Smooth muscle cell (in vitro differentiated cells): ENCODE data around the gene MBOAT7. TPM values are rescaled to one million over a fixed set of nuclear protein-coding genes. Genes with fewer than 3 reads are reported as not detected.

Experiments
- DNase-seq: peaks from one replicate; lab custom pipeline; 2025; ENCODE audit not compliant: unreplicated experiment; lab: John Stamatoyannopoulos, UW
- H2AFZ ChIP-seq: fragments of 200-600 bp; sonication (generic); 2 replicates; pipeline ENCODE4 v1.6.0; 2016; ENCODE audit warnings: antibody characterized with exemption, low read depth, mild to moderate bottlenecking
- H3F3A ChIP-seq: fragments of 200-600 bp; sonication (generic); 2 replicates; pipeline ENCODE4 v1.6.0; 2017; ENCODE audit warnings: antibody characterized with exemption, low read depth
- H3K27ac ChIP-seq: fragments of 200-600 bp; sonication (generic); 2 replicates; pipeline ENCODE4 v1.5.1; 2016; ENCODE audit warnings: low read depth, mild to moderate bottlenecking
- H3K27me3 ChIP-seq: fragments of 200-600 bp; sonication (generic); 2 replicates; pipeline ENCODE4 v1.6.1; 2016; ENCODE audit warnings: low read depth, mild to moderate bottlenecking
- H3K36me3 ChIP-seq: fragments of 200-600 bp; sonication (generic); 2 replicates; pipeline ENCODE4 v1.5.1; 2016; ENCODE audit warnings: low read depth
- H3K4me1 ChIP-seq: fragments of 200-600 bp; sonication (generic); 2 replicates; pipeline ENCODE4 v1.5.1; 2016; ENCODE audit warnings: low read depth
- H3K4me2 ChIP-seq: fragments of 200-600 bp; sonication (generic); 2 replicates; pipeline ENCODE4 v1.6.0; 2016; ENCODE audit warnings: mild to moderate bottlenecking
- H3K4me3 ChIP-seq: fragments of 200-600 bp; sonication (generic); 2 replicates; pipeline ENCODE4 v1.5.1; 2016; ENCODE audit warnings: mild to moderate bottlenecking
- H3K79me2 ChIP-seq: fragments of 200-600 bp; sonication (generic); 2 replicates; pipeline ENCODE4 v1.6.0; 2016; ENCODE audit warnings: low read depth, mild to moderate bottlenecking
- H3K9ac ChIP-seq: fragments of 200-600 bp; sonication (generic); 2 replicates; pipeline ENCODE4 v1.6.0; 2016; ENCODE audit warnings: low read depth
- H3K9me3 ChIP-seq: fragments of 200-600 bp; sonication (generic); replicated peaks from 2 replicates; pipeline ENCODE4 v1.5.1; 2016; ENCODE audit warnings: low read depth
- H4K20me1 ChIP-seq: fragments of 200-600 bp; sonication (generic); 2 replicates; pipeline ENCODE4 v1.6.0; 2016; ENCODE audit warnings: low read depth
- WGBS: methylation state at CpG from one replicate; pipeline ENCODE4 v1.1.7; 2016; ENCODE audit warnings: low lambda C conversion rate; 5-methylcytosine and 5-hydroxymethylcytosine counted together
- polyA plus RNA-seq: library from polyadenylated mRNA; unstranded; fragments of >200 nt; fragmentation: Nextera tagmentation; extraction: Ambion mirVana; gene quantifications from 2 replicates; pipeline ENCODE4 v1.2.1, GENCODE V29; 2016
- total RNA-seq: library from RNA; depleted of rRNA; stranded (reverse); fragments of >200 nt; gene quantifications from 2 replicates; pipeline ENCODE4 v1.2.3, GENCODE V29; 2014
- TF ChIP-seq, protein P1 (sequence below): fragments of 200-600 bp; sonication (generic); IDR thresholded peaks from 2 replicates; pipeline ENCODE4 v1.5.1; 2017; ENCODE audit warnings: borderline replicate concordance, mild to moderate bottlenecking, antibody characterized with exemption; ENCODE audit not compliant: insufficient read depth, poor library complexity, severe bottlenecking

MBOAT7 gene
- total and polyA plus RNA-seq, 2 experiments from 2014 or later = 106 to 110 TPM

DNA sequence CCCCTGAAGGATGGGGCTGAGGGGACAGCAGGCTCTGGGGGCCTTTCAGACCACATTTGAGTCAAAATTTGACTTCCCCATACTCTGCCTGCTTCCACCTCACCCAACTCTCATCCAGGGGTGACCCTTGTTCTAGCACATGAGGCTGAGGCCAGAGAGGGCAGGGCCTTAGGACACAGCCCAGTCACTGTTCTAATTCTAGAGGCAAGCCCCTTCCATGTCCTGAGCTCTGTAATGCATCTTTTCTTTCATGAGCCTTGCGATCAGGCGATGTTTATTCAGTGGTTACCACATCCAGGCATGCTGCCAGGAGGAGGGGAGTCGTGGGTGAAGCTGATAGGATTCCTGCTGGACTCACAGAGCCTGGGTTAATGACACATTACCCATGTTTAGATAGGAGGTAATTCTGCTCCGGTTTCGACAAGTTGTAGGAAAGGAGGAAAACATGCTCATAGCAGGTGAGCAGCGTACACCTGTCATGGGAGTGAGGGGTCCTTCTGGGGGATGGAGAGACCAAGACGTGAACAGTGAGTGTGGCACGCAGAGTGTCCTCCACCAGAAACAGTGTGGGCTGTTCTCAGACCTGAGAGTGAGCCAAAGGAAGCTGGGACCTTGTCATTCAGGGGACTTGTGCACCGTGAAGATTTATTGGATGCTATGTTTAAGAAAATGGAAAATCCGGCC is 20.6 kb upstream of the MBOAT7 start:
- Histone ChIP-seq H3K79me2 (peaks cover 23% of the 10 kb centered on the region), H3K27me3 (no peaks in the 10 kb centered on the region), H3K4me1 (peaks cover 6% of the 10 kb centered on the region), H3K9ac (peak overlapping the region; percentile 13), H2AFZ (no peak overlapping the region), H3K27ac (peak overlapping the region; percentile 70), H3K4me2 (peak overlapping the region; percentile 49), H3K36me3 (no peaks in the 10 kb centered on the region), H3K4me3 (no peak overlapping the region), H3F3A (peaks cover 56% of the 10 kb centered on the region), H3K9me3 (no peaks in the 10 kb centered on the region), H4K20me1 (peaks cover 90% of the 10 kb centered on the region)
- TF ChIP-seq, protein P1, sequence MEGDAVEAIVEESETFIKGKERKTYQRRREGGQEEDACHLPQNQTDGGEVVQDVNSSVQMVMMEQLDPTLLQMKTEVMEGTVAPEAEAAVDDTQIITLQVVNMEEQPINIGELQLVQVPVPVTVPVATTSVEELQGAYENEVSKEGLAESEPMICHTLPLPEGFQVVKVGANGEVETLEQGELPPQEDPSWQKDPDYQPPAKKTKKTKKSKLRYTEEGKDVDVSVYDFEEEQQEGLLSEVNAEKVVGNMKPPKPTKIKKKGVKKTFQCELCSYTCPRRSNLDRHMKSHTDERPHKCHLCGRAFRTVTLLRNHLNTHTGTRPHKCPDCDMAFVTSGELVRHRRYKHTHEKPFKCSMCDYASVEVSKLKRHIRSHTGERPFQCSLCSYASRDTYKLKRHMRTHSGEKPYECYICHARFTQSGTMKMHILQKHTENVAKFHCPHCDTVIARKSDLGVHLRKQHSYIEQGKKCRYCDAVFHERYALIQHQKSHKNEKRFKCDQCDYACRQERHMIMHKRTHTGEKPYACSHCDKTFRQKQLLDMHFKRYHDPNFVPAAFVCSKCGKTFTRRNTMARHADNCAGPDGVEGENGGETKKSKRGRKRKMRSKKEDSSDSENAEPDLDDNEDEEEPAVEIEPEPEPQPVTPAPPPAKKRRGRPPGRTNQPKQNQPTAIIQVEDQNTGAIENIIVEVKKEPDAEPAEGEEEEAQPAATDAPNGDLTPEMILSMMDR = no peak
- WGBS = 54% methylated on average over 10 of the region's 10 CpGs
- DNase-seq = peak; percentile 48

DNA sequence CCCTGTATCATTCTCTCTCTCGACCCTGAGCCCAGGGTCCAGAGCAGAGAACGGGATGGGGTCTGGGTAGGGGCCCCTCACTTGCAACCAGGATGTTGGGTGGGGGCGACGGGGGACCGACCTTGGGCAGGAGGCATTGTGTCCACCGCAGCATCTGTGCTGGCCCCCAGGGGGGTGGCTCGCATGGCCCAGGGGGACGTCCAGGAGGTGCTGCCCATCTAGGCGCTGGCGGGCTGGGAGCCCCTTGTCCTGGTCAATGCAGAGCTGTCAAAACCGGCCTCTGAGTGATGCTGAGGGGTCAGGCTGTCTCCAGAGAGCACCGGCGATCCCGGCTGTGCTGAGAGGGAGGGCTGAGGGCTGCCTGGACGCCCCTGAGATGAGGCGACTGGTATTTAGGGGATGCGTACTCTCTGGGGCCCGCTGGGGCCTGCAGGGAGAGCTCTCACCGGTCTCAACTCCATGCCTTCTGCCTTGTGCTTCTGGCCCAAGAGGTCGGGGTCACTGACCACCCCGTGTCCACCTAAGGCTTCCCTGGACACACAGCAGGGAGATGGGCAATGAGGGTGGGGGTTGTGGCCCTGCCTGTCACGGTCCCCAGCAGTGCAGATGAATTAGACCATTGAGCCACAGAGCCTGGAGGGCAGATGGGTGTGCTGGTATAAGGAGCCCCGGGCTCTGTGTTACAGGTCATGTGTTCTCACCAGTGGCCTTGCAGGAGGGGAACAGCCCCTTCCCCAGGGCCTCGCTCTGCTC is 19.9 kb upstream of the MBOAT7 start:
- peaks cover 6% of the 10 kb centered on the region for H3K4me1 ChIP-seq
- TF ChIP-seq, protein P1 = no peak

DNA sequence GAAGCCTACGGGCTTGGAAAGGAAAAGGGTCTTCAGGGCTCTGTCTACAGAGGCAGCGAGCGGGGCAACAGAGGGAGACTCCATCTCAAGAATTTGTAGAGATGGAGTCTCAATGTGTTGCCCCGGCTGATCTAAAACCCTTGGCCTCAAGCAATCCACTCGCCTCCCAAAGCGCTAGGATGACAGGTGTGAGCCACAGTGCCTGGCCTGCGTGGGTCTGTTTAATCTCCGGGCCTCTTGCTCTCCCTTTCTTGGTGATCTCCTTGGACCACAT is 19.3 kb upstream of the MBOAT7 start:
- Histone ChIP-seq H3K27ac (no peak overlapping the region), H3K4me2 (no peak overlapping the region), H3K36me3 (no peaks in the 10 kb centered on the region), H2AFZ (no peak overlapping the region), H3K4me3 (no peak overlapping the region), H3K27me3 (no peaks in the 10 kb centered on the region), H4K20me1 (peaks cover 99% of the 10 kb centered on the region), H3K9me3 (no peaks in the 10 kb centered on the region), H3F3A (peaks cover 66% of the 10 kb centered on the region), H3K79me2 (peaks cover 35% of the 10 kb centered on the region), H3K9ac (no peak overlapping the region), H3K4me1 (peaks cover 6% of the 10 kb centered on the region)
- DNase-seq = no peak
- TF ChIP-seq, protein P1 = no peak
- 84% methylated on average over 8 of the region's 8 CpGs for WGBS

More for the DNA sequence above, 19.9 kb upstream of the MBOAT7 start:
- Histone ChIP-seq H3K9me3 (no peaks in the 10 kb centered on the region), H4K20me1 (peaks cover 94% of the 10 kb centered on the region), H3K79me2 (peaks cover 30% of the 10 kb centered on the region), H3K4me2 (peak overlapping the region; percentile 49), H3K4me3 (no peak overlapping the region), H3K9ac (peak overlapping the region; percentile 13), H3K27me3 (no peaks in the 10 kb centered on the region), H3K27ac (peak overlapping the region; percentile 70), H3K36me3 (no peaks in the 10 kb centered on the region), H2AFZ (no peak overlapping the region), H3F3A (peaks cover 63% of the 10 kb centered on the region)
- 76% methylated on average over 22 of the region's 24 CpGs for WGBS
- DNase-seq = no peak
